Measurements from ENCODE around the gene GAB2.

Gene GAB2

DNA sequence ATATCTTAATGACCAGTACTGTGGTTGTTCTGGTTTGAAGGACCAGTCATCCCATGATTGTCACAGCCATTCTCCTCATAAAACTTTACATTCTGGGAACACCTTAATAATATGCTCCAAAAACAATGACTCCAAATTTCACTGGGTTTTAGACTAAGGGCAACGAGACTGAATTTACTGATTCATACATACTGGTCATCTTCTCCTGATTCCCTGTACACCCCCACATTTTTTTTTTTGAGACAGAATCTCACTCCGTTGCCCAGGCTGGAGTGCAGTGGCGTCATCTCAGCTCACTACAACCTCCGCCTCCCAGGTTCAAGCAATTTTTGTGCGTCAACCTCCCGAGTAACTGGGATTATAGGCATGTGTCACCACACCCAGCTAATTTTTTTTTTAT, 78.9 kb downstream of the GAB2 start:
- no peak for DNase-seq
- no peaks in the 10 kb centered on the region for H3K36me3 ChIP-seq (ENCODE audit: control insufficient read depth, insufficient read depth, low read length)
- H3K27ac ChIP-seq (ENCODE audit: insufficient read depth, low read length, poor library complexity, severe bottlenecking) = no peak overlapping the region
- no peaks in the 10 kb centered on the region for H3K4me1 ChIP-seq (ENCODE audit: control insufficient read depth, insufficient read depth, low read length, poor library complexity, severe bottlenecking)
- no peaks in the 10 kb centered on the region for H3K27me3 ChIP-seq (replicated peaks; ENCODE audit: control insufficient read depth, insufficient read depth, low read length, poor library complexity, severe bottlenecking)
- H3K4me3 ChIP-seq (ENCODE audit: insufficient read depth, low read depth, low read length, poor library complexity, severe bottlenecking) = no peak overlapping the region
- no peaks in the 10 kb centered on the region for H3K9me3 ChIP-seq (ENCODE audit: control insufficient read depth, low read length)

DNA sequence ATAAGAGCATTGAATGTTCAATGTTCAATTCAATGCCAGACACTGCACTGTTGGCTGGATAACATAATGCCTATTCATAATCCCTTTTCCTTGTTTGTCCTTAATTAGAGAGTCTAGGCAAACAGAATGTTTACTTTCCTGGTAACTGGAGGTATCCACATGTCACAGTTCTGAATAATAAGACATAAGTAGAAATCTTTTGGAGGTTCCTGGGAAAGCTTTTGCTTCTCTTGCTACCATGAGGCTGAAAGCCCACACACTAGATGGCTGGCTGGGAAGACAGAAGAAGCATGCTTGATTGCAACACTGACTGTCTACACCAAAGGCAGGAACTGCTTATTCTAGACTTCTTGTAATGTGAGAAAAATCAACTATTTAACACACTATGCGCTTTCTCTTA, 79.5 kb downstream of the GAB2 start:
- H3K4me3 ChIP-seq (ENCODE audit: insufficient read depth, low read depth, low read length, poor library complexity, severe bottlenecking) = no peak overlapping the region
- H3K36me3 ChIP-seq (ENCODE audit: control insufficient read depth, insufficient read depth, low read length) = no peaks in the 10 kb centered on the region
- H3K27me3 ChIP-seq (replicated peaks; ENCODE audit: control insufficient read depth, insufficient read depth, low read length, poor library complexity, severe bottlenecking) = no peaks in the 10 kb centered on the region
- DNase-seq = no peak
- no peaks in the 10 kb centered on the region for H3K9me3 ChIP-seq (ENCODE audit: control insufficient read depth, low read length)
- H3K4me1 ChIP-seq (ENCODE audit: control insufficient read depth, insufficient read depth, low read length, poor library complexity, severe bottlenecking) = no peaks in the 10 kb centered on the region
- no peak overlapping the region for H3K27ac ChIP-seq (ENCODE audit: insufficient read depth, low read length, poor library complexity, severe bottlenecking)

DNA sequence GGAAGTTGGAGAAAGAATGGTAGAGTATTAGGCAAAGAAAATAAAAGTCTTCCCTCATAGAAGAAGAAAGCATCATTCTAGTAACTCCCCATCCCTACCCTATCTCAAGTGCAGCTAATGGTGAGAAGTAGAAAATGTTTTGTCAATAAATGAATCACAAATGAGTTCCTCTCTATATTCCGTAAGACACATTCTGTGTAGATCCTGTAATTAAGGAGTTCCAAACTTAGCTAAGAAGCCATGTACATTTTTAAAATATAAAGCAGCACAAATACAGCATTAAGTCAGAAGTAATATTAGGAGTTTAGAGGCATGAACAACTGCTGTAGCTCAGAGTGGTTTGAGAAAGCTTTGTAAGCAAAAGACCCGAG, 80.1 kb downstream of the GAB2 start:
- Histone ChIP-seq H3K4me1 (ENCODE audit: control insufficient read depth, insufficient read depth, low read length, poor library complexity, severe bottlenecking) (no peaks in the 10 kb centered on the region), H3K9me3 (ENCODE audit: control insufficient read depth, low read length) (no peaks in the 10 kb centered on the region), H3K36me3 (ENCODE audit: control insufficient read depth, insufficient read depth, low read length) (no peaks in the 10 kb centered on the region), H3K27me3 (replicated peaks; ENCODE audit: control insufficient read depth, insufficient read depth, low read length, poor library complexity, severe bottlenecking) (no peaks in the 10 kb centered on the region), H3K4me3 (ENCODE audit: insufficient read depth, low read depth, low read length, poor library complexity, severe bottlenecking) (no peak overlapping the region), H3K27ac (ENCODE audit: insufficient read depth, low read length, poor library complexity, severe bottlenecking) (no peak overlapping the region)
- DNase-seq = no peak

DNA sequence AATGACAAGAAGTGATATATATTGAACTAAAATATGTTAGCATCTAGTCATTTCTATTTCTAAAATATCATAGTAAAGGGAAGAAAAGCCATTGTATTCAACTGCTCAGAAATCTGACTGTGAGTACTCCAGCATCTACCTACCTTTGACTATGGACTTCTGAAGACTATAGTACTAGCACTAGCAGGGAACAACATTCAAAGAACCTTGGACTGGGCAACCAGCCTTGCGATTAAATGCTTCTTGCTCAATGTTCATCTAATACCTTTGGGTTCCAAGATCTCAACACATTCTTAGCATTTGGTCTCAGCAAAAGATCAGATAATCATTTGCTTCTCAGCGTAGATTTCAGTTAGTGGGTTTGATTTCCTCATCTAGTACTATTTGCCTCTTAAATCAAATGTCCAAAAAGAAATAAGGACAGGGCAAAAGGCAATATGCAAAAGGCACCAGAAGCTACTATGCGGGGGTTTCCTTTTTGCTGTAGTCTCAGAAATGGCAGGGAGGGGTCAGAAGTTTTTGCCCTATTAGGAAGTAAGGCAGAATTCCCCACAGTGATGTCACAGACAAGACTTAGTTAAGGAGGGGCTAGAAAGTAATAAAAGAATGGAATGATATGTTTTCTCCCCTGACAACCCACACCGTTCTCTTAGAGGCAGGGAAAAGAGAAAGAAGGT, 80.6 kb downstream of the GAB2 start:
- H3K4me1 ChIP-seq (ENCODE audit: control insufficient read depth, insufficient read depth, low read length, poor library complexity, severe bottlenecking) = no peaks in the 10 kb centered on the region
- H3K9me3 ChIP-seq (ENCODE audit: control insufficient read depth, low read length) = no peaks in the 10 kb centered on the region
- no peak overlapping the region for H3K4me3 ChIP-seq (ENCODE audit: insufficient read depth, low read depth, low read length, poor library complexity, severe bottlenecking)
- no peak overlapping the region for H3K27ac ChIP-seq (ENCODE audit: insufficient read depth, low read length, poor library complexity, severe bottlenecking)
- H3K36me3 ChIP-seq (ENCODE audit: control insufficient read depth, insufficient read depth, low read length) = no peaks in the 10 kb centered on the region
- DNase-seq = no peak
- H3K27me3 ChIP-seq (replicated peaks; ENCODE audit: control insufficient read depth, insufficient read depth, low read length, poor library complexity, severe bottlenecking) = no peaks in the 10 kb centered on the region

DNA sequence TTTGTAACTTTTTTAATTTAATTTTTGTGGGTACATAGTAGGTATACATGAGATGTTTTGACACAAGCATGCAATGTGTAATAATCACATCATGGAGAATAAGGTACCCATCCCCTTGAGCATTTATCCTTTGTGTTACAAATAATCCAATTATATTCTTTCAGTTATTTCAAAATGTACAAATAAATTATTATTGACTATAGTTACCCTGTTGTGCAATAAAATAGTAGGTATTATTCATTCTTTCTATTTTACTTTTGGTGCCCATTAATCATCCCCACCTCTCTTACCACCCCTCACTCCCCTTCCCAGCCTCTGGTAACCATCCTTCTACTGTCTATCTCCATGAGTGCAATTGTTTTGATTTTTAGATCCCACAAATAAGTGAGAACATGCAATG, 83.5 kb downstream of the GAB2 start:
- DNase-seq = no peak
- no peaks in the 10 kb centered on the region for H3K4me1 ChIP-seq (ENCODE audit: control insufficient read depth, insufficient read depth, low read length, poor library complexity, severe bottlenecking)
- no peaks in the 10 kb centered on the region for H3K9me3 ChIP-seq (ENCODE audit: control insufficient read depth, low read length)
- H3K4me3 ChIP-seq (ENCODE audit: insufficient read depth, low read depth, low read length, poor library complexity, severe bottlenecking) = no peak overlapping the region
- H3K27me3 ChIP-seq (replicated peaks; ENCODE audit: control insufficient read depth, insufficient read depth, low read length, poor library complexity, severe bottlenecking) = no peaks in the 10 kb centered on the region
- H3K36me3 ChIP-seq (ENCODE audit: control insufficient read depth, insufficient read depth, low read length) = no peaks in the 10 kb centered on the region
- no peak overlapping the region for H3K27ac ChIP-seq (ENCODE audit: insufficient read depth, low read length, poor library complexity, severe bottlenecking)

DNA sequence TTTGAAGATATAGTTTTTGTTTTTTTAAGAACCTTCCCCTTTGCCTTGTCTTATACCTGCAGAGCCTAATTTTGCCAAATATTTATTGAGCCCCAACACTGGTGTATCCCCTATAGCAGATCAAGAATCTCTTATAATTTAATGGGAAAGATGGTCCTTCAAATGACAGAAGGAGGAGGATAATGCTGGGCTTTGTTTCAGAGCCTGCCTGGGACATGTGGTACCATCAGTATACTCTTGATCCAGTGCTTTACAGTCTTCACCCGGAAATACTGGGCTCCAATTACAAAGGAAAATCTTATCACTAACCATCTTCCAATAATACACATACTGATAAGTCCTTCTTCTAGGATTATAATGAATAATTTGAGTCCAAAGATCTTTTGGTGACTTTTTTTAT, 84.7 kb downstream of the GAB2 start:
- Histone ChIP-seq H3K4me3 (ENCODE audit: insufficient read depth, low read depth, low read length, poor library complexity, severe bottlenecking) (no peak overlapping the region), H3K27me3 (replicated peaks; ENCODE audit: control insufficient read depth, insufficient read depth, low read length, poor library complexity, severe bottlenecking) (no peaks in the 10 kb centered on the region), H3K4me1 (ENCODE audit: control insufficient read depth, insufficient read depth, low read length, poor library complexity, severe bottlenecking) (no peaks in the 10 kb centered on the region), H3K9me3 (ENCODE audit: control insufficient read depth, low read length) (no peaks in the 10 kb centered on the region), H3K36me3 (ENCODE audit: control insufficient read depth, insufficient read depth, low read length) (no peaks in the 10 kb centered on the region), H3K27ac (ENCODE audit: insufficient read depth, low read length, poor library complexity, severe bottlenecking) (no peak overlapping the region)
- no peak for DNase-seq

DNA sequence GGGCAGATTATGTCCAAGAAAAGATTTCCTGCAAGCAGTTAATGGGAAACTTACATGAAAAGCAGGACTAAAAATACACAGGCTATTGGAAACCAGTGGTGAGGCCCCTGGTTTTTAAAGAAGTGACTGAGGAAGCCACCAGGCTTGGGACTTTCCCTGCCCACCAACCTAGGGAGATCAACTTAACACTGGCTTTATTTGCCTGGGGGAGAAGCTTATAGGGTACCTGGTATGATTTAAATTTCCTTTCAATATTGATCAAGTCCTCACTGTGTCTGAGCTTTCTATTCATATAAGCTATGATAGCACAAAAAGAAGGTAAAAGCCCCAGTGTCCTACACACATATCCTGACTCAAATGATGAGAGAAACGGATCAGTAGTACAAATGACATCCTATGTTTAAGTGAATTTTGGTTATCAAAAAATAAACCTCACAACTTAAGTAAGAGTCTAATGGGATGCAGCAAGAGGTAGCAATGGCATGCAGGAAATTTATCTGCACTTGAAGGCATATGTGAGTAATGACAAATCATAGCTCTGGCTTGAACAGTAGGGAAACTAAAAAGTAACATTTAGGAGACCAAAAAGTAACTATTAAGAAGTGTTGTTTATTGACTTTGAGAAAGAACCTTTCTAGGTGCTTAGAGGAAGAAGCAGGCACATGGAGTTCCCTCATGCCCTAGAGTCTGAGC, 85.3 kb downstream of the GAB2 start:
- Histone ChIP-seq H3K4me1 (ENCODE audit: control insufficient read depth, insufficient read depth, low read length, poor library complexity, severe bottlenecking) (no peaks in the 10 kb centered on the region), H3K4me3 (ENCODE audit: insufficient read depth, low read depth, low read length, poor library complexity, severe bottlenecking) (no peak overlapping the region), H3K36me3 (ENCODE audit: control insufficient read depth, insufficient read depth, low read length) (no peaks in the 10 kb centered on the region), H3K27ac (ENCODE audit: insufficient read depth, low read length, poor library complexity, severe bottlenecking) (no peak overlapping the region), H3K9me3 (ENCODE audit: control insufficient read depth, low read length) (no peaks in the 10 kb centered on the region), H3K27me3 (replicated peaks; ENCODE audit: control insufficient read depth, insufficient read depth, low read length, poor library complexity, severe bottlenecking) (no peaks in the 10 kb centered on the region)
- no peak for DNase-seq

DNA sequence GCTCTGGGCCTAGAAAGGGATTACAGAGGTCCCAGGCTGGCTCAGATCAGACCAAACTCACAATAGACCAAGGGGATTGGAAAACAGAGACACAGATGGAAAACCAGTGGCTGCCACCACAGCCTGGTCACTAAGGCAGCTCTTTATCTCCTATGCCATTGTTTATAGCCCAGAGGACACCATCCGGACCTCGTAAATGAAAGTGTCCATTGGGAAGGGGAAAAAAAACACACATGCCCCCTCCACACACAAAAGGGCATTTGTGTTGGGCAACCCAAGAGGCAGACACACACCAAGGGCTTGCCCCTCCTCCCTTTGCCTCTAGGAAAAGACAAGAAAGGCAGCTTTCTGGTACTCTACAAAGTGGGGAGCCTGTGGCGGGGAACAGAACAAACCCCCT, 85.9 kb downstream of the GAB2 start:
- Histone ChIP-seq H3K9me3 (ENCODE audit: control insufficient read depth, low read length) (no peaks in the 10 kb centered on the region), H3K27ac (ENCODE audit: insufficient read depth, low read length, poor library complexity, severe bottlenecking) (no peak overlapping the region), H3K4me1 (ENCODE audit: control insufficient read depth, insufficient read depth, low read length, poor library complexity, severe bottlenecking) (no peaks in the 10 kb centered on the region), H3K27me3 (replicated peaks; ENCODE audit: control insufficient read depth, insufficient read depth, low read length, poor library complexity, severe bottlenecking) (no peaks in the 10 kb centered on the region), H3K4me3 (ENCODE audit: insufficient read depth, low read depth, low read length, poor library complexity, severe bottlenecking) (no peak overlapping the region), H3K36me3 (ENCODE audit: control insufficient read depth, insufficient read depth, low read length) (no peaks in the 10 kb centered on the region)
- DNase-seq = no peak

DNA sequence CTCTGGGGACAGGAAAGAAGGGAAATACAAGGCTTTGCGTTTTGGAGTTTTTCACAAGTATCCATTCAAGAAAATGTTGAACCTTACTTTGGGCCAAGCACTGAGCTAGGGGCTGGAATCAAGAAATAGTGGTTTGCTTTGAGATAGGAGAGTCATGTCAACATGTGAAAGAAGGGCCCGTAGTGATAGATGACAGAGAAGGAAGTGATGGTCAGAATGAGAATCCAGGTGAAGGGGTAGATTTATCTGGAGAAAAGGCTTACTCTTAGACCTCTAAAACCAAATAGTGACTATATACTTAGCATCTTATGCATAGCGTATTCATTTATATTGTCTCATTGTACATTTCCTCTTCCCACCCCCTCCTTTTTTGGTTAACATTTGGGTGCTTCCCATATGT, 87.3 kb downstream of the GAB2 start:
- no peak overlapping the region for H3K4me3 ChIP-seq (ENCODE audit: insufficient read depth, low read depth, low read length, poor library complexity, severe bottlenecking)
- H3K36me3 ChIP-seq (ENCODE audit: control insufficient read depth, insufficient read depth, low read length) = no peaks in the 10 kb centered on the region
- H3K27me3 ChIP-seq (replicated peaks; ENCODE audit: control insufficient read depth, insufficient read depth, low read length, poor library complexity, severe bottlenecking) = no peaks in the 10 kb centered on the region
- no peak for DNase-seq
- no peak overlapping the region for H3K27ac ChIP-seq (ENCODE audit: insufficient read depth, low read length, poor library complexity, severe bottlenecking)
- no peaks in the 10 kb centered on the region for H3K9me3 ChIP-seq (ENCODE audit: control insufficient read depth, low read length)
- H3K4me1 ChIP-seq (ENCODE audit: control insufficient read depth, insufficient read depth, low read length, poor library complexity, severe bottlenecking) = no peaks in the 10 kb centered on the region

DNA sequence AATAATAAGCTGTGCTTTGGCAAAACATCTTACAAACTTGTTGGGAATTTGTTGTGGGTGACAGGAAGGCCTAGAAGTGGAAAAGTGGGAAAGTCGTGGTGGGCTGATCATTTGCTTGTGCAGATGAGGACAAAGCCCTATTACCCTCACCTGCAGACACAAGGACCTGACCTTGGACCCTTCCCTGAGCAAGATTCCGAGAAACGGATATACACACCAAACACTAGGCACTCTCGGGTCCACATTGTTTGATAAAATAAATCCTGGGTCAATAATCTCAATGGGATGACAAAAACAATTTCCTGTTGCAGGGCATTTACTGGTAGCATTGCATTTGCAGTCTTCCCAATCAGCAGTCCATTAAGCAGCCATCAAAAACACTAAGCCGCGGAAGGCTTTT, 89.7 kb downstream of the GAB2 start:
- H3K36me3 ChIP-seq (ENCODE audit: control insufficient read depth, insufficient read depth, low read length) = no peaks in the 10 kb centered on the region
- no peak overlapping the region for H3K27ac ChIP-seq (ENCODE audit: insufficient read depth, low read length, poor library complexity, severe bottlenecking)
- peaks cover 4% of the 10 kb centered on the region for H3K4me1 ChIP-seq (ENCODE audit: control insufficient read depth, insufficient read depth, low read length, poor library complexity, severe bottlenecking)
- no peaks in the 10 kb centered on the region for H3K9me3 ChIP-seq (ENCODE audit: control insufficient read depth, low read length)
- DNase-seq = no peak
- no peak overlapping the region for H3K4me3 ChIP-seq (ENCODE audit: insufficient read depth, low read depth, low read length, poor library complexity, severe bottlenecking)
- H3K27me3 ChIP-seq (replicated peaks; ENCODE audit: control insufficient read depth, insufficient read depth, low read length, poor library complexity, severe bottlenecking) = no peaks in the 10 kb centered on the region
